CD14-positive monocyte (primary cell): Measurements from ENCODE around the gene CHN1. TPM values are rescaled to one million over a fixed set of nuclear protein-coding genes. Genes with fewer than 3 reads are reported as not detected.
A peak's percentile ranks its signal among the peaks of the same experiment; 100 is the strongest.

Experiments
- DNase-seq, 3 donors: peaks; one replicate each; pipeline ENCODE4 v3.0.0-alpha.2; 2011 to 2022
- H2AFZ ChIP-seq: 2 replicates; pipeline ENCODE4 v1.6.0; 2012; ENCODE audit warnings: mild to moderate bottlenecking, low read depth, low read length, inconsistent platforms; ENCODE audit not compliant: insufficient read depth, poor library complexity, severe bottlenecking
- H3K27ac ChIP-seq, 2 donors: 1 replicate in 1 of 2; 2 replicates in 1 of 2; pipeline ENCODE4 v1.5.1; 2012 to 2013; ENCODE audit warnings: low read length in 2 of 2, control low read depth in 1 of 2, inconsistent platforms in 1 of 2, low read depth in 1 of 2, mild to moderate bottlenecking in 1 of 2
- H3K27me3 ChIP-seq, 2 donors: one replicate each; pipeline versions ENCODE4 v1.6.0 to v1.6.1; 2011 to 2013; ENCODE audit warnings: low read length in 2 of 2; ENCODE audit not compliant: control insufficient read depth in 2 of 2, insufficient read depth in 2 of 2
- H3K36me3 ChIP-seq, 2 donors: replicated peaks in 1 of 2; 1 replicate in 1 of 2; 2 replicates in 1 of 2; pipeline versions ENCODE4 v1.5.1 to v1.6.1; 2012 to 2013; ENCODE audit warnings: low read length in 2 of 2, control low read depth in 1 of 2, inconsistent platforms in 1 of 2, mild to moderate bottlenecking in 1 of 2; ENCODE audit not compliant: insufficient read depth in 2 of 2, control insufficient read depth in 1 of 2
- H3K4me1 ChIP-seq, 2 donors: 1 replicate in 1 of 2; 2 replicates in 1 of 2; pipeline versions ENCODE4 v1.5.1 to v1.6.1; 2012 to 2013; ENCODE audit warnings: low read length in 2 of 2, control low read depth in 1 of 2, inconsistent platforms in 1 of 2, mild to moderate bottlenecking in 1 of 2, moderate library complexity in 1 of 2; ENCODE audit not compliant: insufficient read depth in 2 of 2, control insufficient read depth in 1 of 2
- H3K4me2 ChIP-seq: replicated peaks from 2 replicates; pipeline ENCODE3; 2012; ENCODE audit warnings: low read length, moderate library complexity, mild to moderate bottlenecking; ENCODE audit not compliant: poor library complexity, severe bottlenecking; ENCODE audit errors: extremely low read depth
- H3K4me3 ChIP-seq, 3 experiments: fragments of 200-600 bp in 1 of 3; sonication (generic) in 1 of 3; replicated peaks in 1 of 3; 1 replicate in 2 of 3; 2 replicates in 1 of 3; pipeline ENCODE4 v1.5.1; 2011 to 2013; ENCODE audit warnings: low read length in 3 of 3, mild to moderate bottlenecking in 3 of 3, control low read depth in 2 of 3, low read depth in 2 of 3, inconsistent platforms in 1 of 3, moderate library complexity in 1 of 3
- H3K79me2 ChIP-seq: 2 replicates; pipeline ENCODE4 v1.6.0; 2012; ENCODE audit warnings: mild to moderate bottlenecking, control low read depth, inconsistent platforms, low read length, moderate library complexity; ENCODE audit not compliant: insufficient read depth
- H3K9ac ChIP-seq: 2 replicates; pipeline ENCODE4 v1.6.0; 2017; ENCODE audit warnings: low read length, mild to moderate bottlenecking; ENCODE audit not compliant: insufficient read depth, poor library complexity, severe bottlenecking
- H3K9me3 ChIP-seq, 2 donors: replicated peaks in 1 of 2; 1 replicate in 1 of 2; 2 replicates in 1 of 2; pipeline versions ENCODE4 v1.5.1 to v1.6.1; 2012 to 2013; ENCODE audit warnings: low read length in 2 of 2, control low read depth in 1 of 2; ENCODE audit not compliant: control insufficient read depth in 1 of 2, insufficient read depth in 1 of 2
- H4K20me1 ChIP-seq: 2 replicates; pipeline ENCODE4 v1.6.0; 2012; ENCODE audit warnings: mild to moderate bottlenecking, low read length, control low read depth, moderate library complexity; ENCODE audit not compliant: insufficient read depth
- H3K27ac Mint-ChIP-seq, 7 donors: one replicate each; pipeline ENCODE4 v1.8.0; 2020; ENCODE audit warnings: mild to moderate bottlenecking in 7 of 7, mixed read lengths in 7 of 7, moderate library complexity in 6 of 7, inconsistent platforms in 2 of 7
- H3K27me3 Mint-ChIP-seq, 3 donors: one replicate each; pipeline ENCODE4 v1.8.0; 2021 to 2022; ENCODE audit warnings: low read depth in 3 of 3, mild to moderate bottlenecking in 3 of 3, mixed read lengths in 3 of 3, moderate library complexity in 3 of 3, inconsistent platforms in 1 of 3
- H3K36me3 Mint-ChIP-seq, 2 donors: one replicate each; pipeline ENCODE4 v1.8.0; 2020; ENCODE audit warnings: mixed read lengths in 2 of 2, inconsistent platforms in 1 of 2, mild to moderate bottlenecking in 1 of 2
- H3K4me1 Mint-ChIP-seq: one replicate; pipeline ENCODE4 v1.8.0; 2020; ENCODE audit warnings: mild to moderate bottlenecking, mixed read lengths
- H3K4me3 Mint-ChIP-seq, 2 donors: one replicate each; pipeline ENCODE4 v1.8.0; 2020; ENCODE audit warnings: mild to moderate bottlenecking in 2 of 2, mixed read lengths in 2 of 2, moderate library complexity in 1 of 2
- H3K9me3 Mint-ChIP-seq, 7 donors: one replicate each; pipeline ENCODE4 v1.8.0; 2020 to 2022; ENCODE audit warnings: mixed read lengths in 7 of 7, mild to moderate bottlenecking in 6 of 7, moderate library complexity in 6 of 7, inconsistent platforms in 2 of 7
- CTCF ChIP-seq: fragments of 200-600 bp; IDR thresholded peaks from one replicate; pipeline ENCODE4 v1.8.0; 2022; ENCODE audit warnings: antibody characterized with exemption, mild to moderate bottlenecking
- WGBS: methylation state at CpG from one replicate; pipeline ENCODE4 v1.1.5; 2013; ENCODE audit warnings: missing lambda C conversion rate; ENCODE audit not compliant: insufficient coverage; 5-methylcytosine and 5-hydroxymethylcytosine counted together
- intact Hi-C, 2 donors: fragments of 100-400 bp; cut with micrococcal nuclease; formaldehyde crosslinking; loops; one replicate each; pipeline versions ENCODE4 v1.15.0 to v1.15.1; 2023
- polyA plus RNA-seq, 3 donors: library from polyadenylated mRNA; depleted of rRNA in 1 of 3; unstranded in 2 of 3; stranded (reverse) in 1 of 3; fragments of 300-500 nt in 2 of 3; fragments of >200 nt in 1 of 3; fragmentation: Illumina TruSeq in 2 of 3; gene quantifications; 1 replicate in 2 of 3; 2 replicates in 1 of 3; pipeline ENCODE4 v1.2.3, GENCODE V29; 2012 to 2021

The CHN1 gene
- polyA plus RNA-seq, 3 donors, result 0.36 TPM; not detected in 2

GRCh38 chr2:174777347-174778084 lies 227.7 kb downstream of the CHN1 start:
- intact Hi-C loops, result no loop called here
- Histone ChIP-seq H3K9ac (no peak overlapping the region), H3K27me3 (no peaks in the 10 kb centered on the region)

GRCh38 chr2:174776675-174777074 lies 228.5 kb downstream of the CHN1 start:
- Histone ChIP-seq H3K36me3 (no peaks in the 10 kb centered on the region), H4K20me1 (no peaks in the 10 kb centered on the region), H3K27me3 (no peaks in the 10 kb centered on the region), H3K79me2 (no peaks in the 10 kb centered on the region), H3K9ac (no peak overlapping the region), H3K9me3 (no peaks in the 10 kb centered on the region), H3K4me2 (no peak overlapping the region), H3K4me3 (no peak overlapping the region), H3K27ac (no peak overlapping the region), H3K4me1 (peaks cover 11 to 17% of the 10 kb centered on the region in 2 donors), H2AFZ (no peak overlapping the region)
- Mint-ChIP-seq H3K9me3 (no peaks in the 10 kb centered on the region), H3K27ac (no peak overlapping the region), H3K36me3 (no peaks in the 10 kb centered on the region), H3K4me1 (peaks cover 32% of the 10 kb centered on the region), H3K4me3 (no peak overlapping the region), H3K27me3 (peaks cover 3 to 6% (median 6%) of the 10 kb centered on the region in 3 donors)
- 90% methylated on average over 3 of the region's 3 CpGs for WGBS
- TF ChIP-seq CTCF, result no peak
- no peak for DNase-seq
- intact Hi-C loops, result no loop called here

More at GRCh38 chr2:174777347-174778084, 227.7 kb downstream of the CHN1 start:
- H3K4me3 ChIP-seq, result no peak overlapping the region
- peak overlapping the region in 1 of 2 donors; percentile 2 for H3K4me3 Mint-ChIP-seq
- TF ChIP-seq CTCF, result no peak
- DNase-seq, result no peak
- peaks cover 3 to 6% (median 4%) of the 10 kb centered on the region in 3 donors for H3K27me3 Mint-ChIP-seq
- H3K36me3 Mint-ChIP-seq, result no peaks in the 10 kb centered on the region
- H3K27ac Mint-ChIP-seq, result peak overlapping the region in 4 of 7 donors; percentile 56 to 76 (median 74)
- H3K36me3 ChIP-seq, result no peaks in the 10 kb centered on the region
- no peaks in the 10 kb centered on the region for H3K9me3 ChIP-seq
- peaks cover 11 to 13% of the 10 kb centered on the region in 2 donors for H3K4me1 ChIP-seq
- no peak overlapping the region for H3K4me2 ChIP-seq
- H2AFZ ChIP-seq, result no peak overlapping the region
- H3K9me3 Mint-ChIP-seq, result no peaks in the 10 kb centered on the region
- H3K27ac ChIP-seq, result no peak overlapping the region
- H3K79me2 ChIP-seq, result no peaks in the 10 kb centered on the region
- H4K20me1 ChIP-seq, result no peaks in the 10 kb centered on the region
- H3K4me1 Mint-ChIP-seq, result peaks cover 26% of the 10 kb centered on the region
- WGBS, result 94% methylated on average over 4 of the region's 5 CpGs
